ENCODE data around the gene ZBTB9. TPM values are rescaled to one million over a fixed set of nuclear protein-coding genes. Genes with fewer than 3 reads are reported as not detected.

Gene ZBTB9
- total and polyA plus RNA-seq, 2 donors (not counting 1 experiment from before 2014, with no cell fraction given), result 2.9 to 11.8 TPM

DNA sequence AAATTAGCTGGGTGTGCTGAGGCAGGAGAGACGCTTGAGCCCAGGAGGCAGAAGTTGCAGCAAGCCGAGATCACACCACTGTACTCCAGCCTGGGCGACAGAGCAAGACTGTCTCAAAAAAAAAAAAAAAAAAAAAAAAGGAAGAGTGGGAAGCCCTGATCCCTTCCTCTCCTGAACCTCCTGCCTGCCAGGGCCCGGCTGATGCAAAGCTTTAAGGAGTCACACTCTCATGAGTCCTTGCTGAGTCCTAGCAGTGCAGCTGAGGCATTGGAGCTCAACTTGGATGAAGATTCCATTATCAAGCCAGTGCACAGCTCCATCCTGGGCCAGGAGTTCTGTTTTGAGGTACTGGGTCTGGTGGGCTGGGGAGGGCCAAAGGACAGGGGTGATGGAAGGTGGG lies 19.4 kb upstream of the ZBTB9 start:
- no peaks in the 10 kb centered on the region for H3K9me3 Mint-ChIP-seq (ENCODE audit: insufficient read depth)
- intact Hi-C loops (cut with micrococcal nuclease), result no loop called here
- ChIA-PET CTCF (interaction anchor here (0.6 to 1.3 kb wide), 2 partner anchors 20 to 271 kb away, joined by 3 to 4 read pairs; partner anchors contain the start of gene ZBTB9), POLR2A (no interaction called here)
- no peak overlapping the region for H3K4me2 ChIP-seq (replicated peaks; ENCODE audit: low read depth, low read length, poor library complexity, severe bottlenecking)
- no peaks in the 10 kb centered on the region for H3K9me3 ChIP-seq (ENCODE audit: control extremely low read depth in 1 of 3, control insufficient read depth in 2 of 3, insufficient read depth in 1 of 3, low read length in 2 of 3)
- H2AFZ ChIP-seq (ENCODE audit: insufficient read depth, low read depth, low read length, poor library complexity, severe bottlenecking), result no peak overlapping the region
- ATAC-seq (ENCODE audit: low read depth) (no peak), DNase-seq (no peak)
- no peak overlapping the region for H3K4me3 ChIP-seq (ENCODE audit: control extremely low read depth in 1 of 5, extremely low read depth in 1 of 5, insufficient read depth in 1 of 5, low read depth in 2 of 5, low read length in 4 of 5)
- H3K4me3 Mint-ChIP-seq, result no peak overlapping the region
- H4K20me1 ChIP-seq (ENCODE audit: control insufficient read depth, insufficient read depth, low read length, poor library complexity, severe bottlenecking), result no peaks in the 10 kb centered on the region
- H3K9ac ChIP-seq (ENCODE audit: low read length), result no peak overlapping the region
- peaks cover 13% of the 10 kb centered on the region for H3K79me2 ChIP-seq (ENCODE audit: control insufficient read depth, insufficient read depth, low read length)
- peaks cover 6 to 39% of the 10 kb centered on the region in 2 experiments for H3K36me3 ChIP-seq (replicated peaks in 1 of 2; ENCODE audit: control extremely low read depth in 1 of 2, control insufficient read depth in 1 of 2, extremely low read depth in 1 of 2, insufficient read depth in 2 of 2, low read length in 1 of 2)
- peaks cover 41% of the 10 kb centered on the region for H3K4me1 Mint-ChIP-seq
- H3K27ac Mint-ChIP-seq, result no peak overlapping the region
- no CpG with 5 or more reads among the region's 4 CpGs for WGBS (ENCODE audit: insufficient coverage)
- H3K27me3 Mint-ChIP-seq, result no peaks in the 10 kb centered on the region
- TF ChIP-seq, protein P1, sequence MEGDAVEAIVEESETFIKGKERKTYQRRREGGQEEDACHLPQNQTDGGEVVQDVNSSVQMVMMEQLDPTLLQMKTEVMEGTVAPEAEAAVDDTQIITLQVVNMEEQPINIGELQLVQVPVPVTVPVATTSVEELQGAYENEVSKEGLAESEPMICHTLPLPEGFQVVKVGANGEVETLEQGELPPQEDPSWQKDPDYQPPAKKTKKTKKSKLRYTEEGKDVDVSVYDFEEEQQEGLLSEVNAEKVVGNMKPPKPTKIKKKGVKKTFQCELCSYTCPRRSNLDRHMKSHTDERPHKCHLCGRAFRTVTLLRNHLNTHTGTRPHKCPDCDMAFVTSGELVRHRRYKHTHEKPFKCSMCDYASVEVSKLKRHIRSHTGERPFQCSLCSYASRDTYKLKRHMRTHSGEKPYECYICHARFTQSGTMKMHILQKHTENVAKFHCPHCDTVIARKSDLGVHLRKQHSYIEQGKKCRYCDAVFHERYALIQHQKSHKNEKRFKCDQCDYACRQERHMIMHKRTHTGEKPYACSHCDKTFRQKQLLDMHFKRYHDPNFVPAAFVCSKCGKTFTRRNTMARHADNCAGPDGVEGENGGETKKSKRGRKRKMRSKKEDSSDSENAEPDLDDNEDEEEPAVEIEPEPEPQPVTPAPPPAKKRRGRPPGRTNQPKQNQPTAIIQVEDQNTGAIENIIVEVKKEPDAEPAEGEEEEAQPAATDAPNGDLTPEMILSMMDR (IDR thresholded peaks at IDR 0.05), result no peak
- no peak for TF ChIP-seq EZH2 (IDR thresholded peaks at IDR 0.05; ENCODE audit: borderline replicate concordance, insufficient read depth, low read depth, low read length, poor library complexity, severe bottlenecking)
- H3K4me1 ChIP-seq (ENCODE audit: control insufficient read depth in 2 of 2, insufficient read depth in 2 of 2, low read length in 2 of 2), result peaks cover 38 to 42% of the 10 kb centered on the region in 2 donors
- no peaks in the 10 kb centered on the region for H3K27me3 ChIP-seq (replicated peaks in 1 of 4; ENCODE audit: control extremely low read depth in 1 of 4, control insufficient read depth in 3 of 4, insufficient read depth in 4 of 4, low read length in 3 of 4)
- no peak overlapping the region for H3K27ac ChIP-seq (ENCODE audit: low read length in 2 of 2)

DNA sequence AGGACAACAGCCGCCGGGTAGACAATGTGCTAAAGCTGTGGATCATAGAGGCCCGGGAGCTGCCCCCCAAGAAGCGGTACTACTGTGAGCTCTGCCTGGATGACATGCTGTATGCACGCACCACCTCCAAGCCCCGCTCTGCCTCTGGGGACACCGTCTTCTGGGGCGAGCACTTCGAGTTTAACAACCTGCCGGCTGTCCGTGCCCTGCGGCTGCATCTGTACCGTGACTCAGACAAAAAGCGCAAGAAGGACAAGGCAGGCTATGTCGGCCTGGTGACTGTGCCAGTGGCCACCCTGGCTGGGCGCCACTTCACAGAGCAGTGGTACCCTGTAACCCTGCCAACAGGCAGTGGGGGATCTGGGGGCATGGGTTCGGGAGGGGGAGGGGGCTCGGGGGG lies 16.7 kb upstream of the ZBTB9 start:
- Histone ChIP-seq H3K79me2 (ENCODE audit: control insufficient read depth, insufficient read depth, low read length) (peaks cover 5% of the 10 kb centered on the region), H3K9me3 (ENCODE audit: control extremely low read depth in 1 of 3, control insufficient read depth in 2 of 3, insufficient read depth in 1 of 3, low read length in 2 of 3) (no peaks in the 10 kb centered on the region), H3K4me1 (ENCODE audit: control insufficient read depth in 2 of 2, insufficient read depth in 2 of 2, low read length in 2 of 2) (peaks cover 11 to 14% of the 10 kb centered on the region in 2 donors), H2AFZ (ENCODE audit: insufficient read depth, low read depth, low read length, poor library complexity, severe bottlenecking) (no peak overlapping the region), H3K9ac (ENCODE audit: low read length) (no peak overlapping the region), H3K4me3 (ENCODE audit: control extremely low read depth in 1 of 5, extremely low read depth in 1 of 5, insufficient read depth in 1 of 5, low read depth in 2 of 5, low read length in 4 of 5) (no peak overlapping the region), H3K27me3 (replicated peaks in 1 of 4; ENCODE audit: control extremely low read depth in 1 of 4, control insufficient read depth in 3 of 4, insufficient read depth in 4 of 4, low read length in 3 of 4) (no peaks in the 10 kb centered on the region), H4K20me1 (ENCODE audit: control insufficient read depth, insufficient read depth, low read length, poor library complexity, severe bottlenecking) (no peaks in the 10 kb centered on the region), H3K4me2 (replicated peaks; ENCODE audit: low read depth, low read length, poor library complexity, severe bottlenecking) (no peak overlapping the region), H3K36me3 (replicated peaks in 1 of 2; ENCODE audit: control extremely low read depth in 1 of 2, control insufficient read depth in 1 of 2, extremely low read depth in 1 of 2, insufficient read depth in 2 of 2, low read length in 1 of 2) (peaks cover 6 to 57% of the 10 kb centered on the region in 2 experiments), H3K27ac (ENCODE audit: low read length in 2 of 2) (no peak overlapping the region)
- no peak for ATAC-seq (ENCODE audit: low read depth)
- no peak for DNase-seq
- no peaks in the 10 kb centered on the region for H3K9me3 Mint-ChIP-seq (ENCODE audit: insufficient read depth)
- H3K4me1 Mint-ChIP-seq, result peaks cover 15% of the 10 kb centered on the region
- intact Hi-C loops (cut with micrococcal nuclease), result no loop called here
- no peak for TF ChIP-seq EZH2 (IDR thresholded peaks at IDR 0.05; ENCODE audit: borderline replicate concordance, insufficient read depth, low read depth, low read length, poor library complexity, severe bottlenecking)
- TF ChIP-seq, protein P1 (IDR thresholded peaks at IDR 0.05), result no peak
- WGBS (ENCODE audit: insufficient coverage), result 96% methylated on average over 15 of the region's 18 CpGs
- POLR2A ChIA-PET, result no interaction called here
- H3K27ac Mint-ChIP-seq, result no peak overlapping the region
- CTCF ChIA-PET, result no interaction called here
- H3K27me3 Mint-ChIP-seq, result no peaks in the 10 kb centered on the region
- no peak overlapping the region for H3K4me3 Mint-ChIP-seq

Measured in B cell (primary cell).